ENCODE results near the gene IREB2. TPM values are rescaled to one million over a fixed set of nuclear protein-coding genes. Genes with fewer than 3 reads are reported as not detected.

Gene IREB2
- total RNA-seq, 1 experiment from 2014 or later = 86.4 TPM

GRCh38 chr15:78479650-78480049, 41.6 kb downstream of the IREB2 start:
- Histone ChIP-seq H3K36me3 (ENCODE audit: insufficient read depth, low read length, poor library complexity, severe bottlenecking) (peaks cover 53% of the 10 kb centered on the region), H3K4me1 (ENCODE audit: insufficient read depth, low read length, poor library complexity, severe bottlenecking) (no peaks in the 10 kb centered on the region), H3K9me3 (ENCODE audit: low read depth, low read length, poor library complexity, severe bottlenecking) (no peaks in the 10 kb centered on the region), H3K27me3 (replicated peaks; ENCODE audit: insufficient read depth, low read depth, low read length, poor library complexity) (no peaks in the 10 kb centered on the region), H3K4me3 (ENCODE audit: low read depth, low read length, poor library complexity, severe bottlenecking) (no peak overlapping the region), H3K27ac (ENCODE audit: low read depth, low read length, poor library complexity, severe bottlenecking) (no peak overlapping the region)
- TF ChIP-seq CTCF (conservative IDR thresholded peaks at IDR 0.05; ENCODE audit: low read depth, low read length) (no peak), EZH2 (IDR thresholded peaks at IDR 0.05; ENCODE audit: borderline replicate concordance, low read depth, low read length, poor library complexity, severe bottlenecking) (no peak)
- intact Hi-C loops (cut with micrococcal nuclease; ENCODE audit: unreplicated experiment) = no loop called here
- CTCF ChIA-PET = no interaction called here
- no TSS peak for BruUV-seq (replicated peaks)
- POLR2A ChIA-PET (ENCODE audit: low non-redundant PET) = no interaction called here
- no peak for DNase-seq (ENCODE audit: low spot score)

- Histone ChIP-seq H3K4me1 (ENCODE audit: insufficient read depth, low read length, poor library complexity, severe bottlenecking) (no peaks in the 10 kb centered on the region), H3K9me3 (ENCODE audit: low read depth, low read length, poor library complexity, severe bottlenecking) (no peaks in the 10 kb centered on the region), H3K27ac (ENCODE audit: low read depth, low read length, poor library complexity, severe bottlenecking) (no peak overlapping the region), H3K36me3 (ENCODE audit: insufficient read depth, low read length, poor library complexity, severe bottlenecking) (peaks cover 55% of the 10 kb centered on the region), H3K27me3 (replicated peaks; ENCODE audit: insufficient read depth, low read depth, low read length, poor library complexity) (no peaks in the 10 kb centered on the region), H3K4me3 (ENCODE audit: low read depth, low read length, poor library complexity, severe bottlenecking) (no peak overlapping the region)
- POLR2A ChIA-PET (ENCODE audit: low non-redundant PET) = no interaction called here
- DNase-seq (ENCODE audit: low spot score) = no peak
- BruUV-seq (replicated peaks) = no TSS peak
- intact Hi-C loops (cut with micrococcal nuclease; ENCODE audit: unreplicated experiment) = loop anchor here (2.0 kb wide), 1 partner anchor 173 kb away; no protein-coding TSS in a partner anchor
- TF ChIP-seq EZH2 (IDR thresholded peaks at IDR 0.05; ENCODE audit: borderline replicate concordance, low read depth, low read length, poor library complexity, severe bottlenecking) = no peak
- no peak for TF ChIP-seq CTCF (conservative IDR thresholded peaks at IDR 0.05; ENCODE audit: low read depth, low read length)
- CTCF ChIA-PET = no interaction called here
These were observed 43.9 kb downstream of the IREB2 start for GRCh38 chr15:78481917-78482316.

GRCh38 chr15:78492872-78493271, 54.9 kb downstream of the IREB2 start:
- Histone ChIP-seq H3K27me3 (replicated peaks; ENCODE audit: insufficient read depth, low read depth, low read length, poor library complexity) (no peaks in the 10 kb centered on the region), H3K36me3 (ENCODE audit: insufficient read depth, low read length, poor library complexity, severe bottlenecking) (peaks cover 90% of the 10 kb centered on the region), H3K27ac (ENCODE audit: low read depth, low read length, poor library complexity, severe bottlenecking) (no peak overlapping the region), H3K9me3 (ENCODE audit: low read depth, low read length, poor library complexity, severe bottlenecking) (no peaks in the 10 kb centered on the region), H3K4me3 (ENCODE audit: low read depth, low read length, poor library complexity, severe bottlenecking) (no peak overlapping the region), H3K4me1 (ENCODE audit: insufficient read depth, low read length, poor library complexity, severe bottlenecking) (peaks cover 4% of the 10 kb centered on the region)
- ChIA-PET POLR2A (ENCODE audit: low non-redundant PET) (no interaction called here), CTCF (no interaction called here)
- DNase-seq (ENCODE audit: low spot score) = no peak
- intact Hi-C loops (cut with micrococcal nuclease; ENCODE audit: unreplicated experiment) = no loop called here
- TF ChIP-seq EZH2 (IDR thresholded peaks at IDR 0.05; ENCODE audit: borderline replicate concordance, low read depth, low read length, poor library complexity, severe bottlenecking) = no peak
- no TSS peak for BruUV-seq (replicated peaks)

- DNase-seq (ENCODE audit: low spot score) = no peak
- ChIA-PET POLR2A (ENCODE audit: low non-redundant PET) (no interaction called here), CTCF (no interaction called here)
- TF ChIP-seq CTCF (conservative IDR thresholded peaks at IDR 0.05; ENCODE audit: low read depth, low read length) (no peak), EZH2 (IDR thresholded peaks at IDR 0.05; ENCODE audit: borderline replicate concordance, low read depth, low read length, poor library complexity, severe bottlenecking) (no peak)
- no peaks in the 10 kb centered on the region for H3K27me3 ChIP-seq (replicated peaks; ENCODE audit: insufficient read depth, low read depth, low read length, poor library complexity)
- H3K9me3 ChIP-seq (ENCODE audit: low read depth, low read length, poor library complexity, severe bottlenecking) = no peaks in the 10 kb centered on the region
- H3K36me3 ChIP-seq (ENCODE audit: insufficient read depth, low read length, poor library complexity, severe bottlenecking) = peaks cover 38% of the 10 kb centered on the region
- no peak overlapping the region for H3K27ac ChIP-seq (ENCODE audit: low read depth, low read length, poor library complexity, severe bottlenecking)
- H3K4me3 ChIP-seq (ENCODE audit: low read depth, low read length, poor library complexity, severe bottlenecking) = no peak overlapping the region
- no TSS peak for BruUV-seq (replicated peaks)
- intact Hi-C loops (cut with micrococcal nuclease; ENCODE audit: unreplicated experiment) = no loop called here
- H3K4me1 ChIP-seq (ENCODE audit: insufficient read depth, low read length, poor library complexity, severe bottlenecking) = no peaks in the 10 kb centered on the region
These were observed 63.8 kb downstream of the IREB2 start for GRCh38 chr15:78501857-78502256.
